VCaP (cell line): ENCODE data around the gene S1PR1.
"Not testable (repeated sequence)": the region's sequence is repeated elsewhere in the genome, so short reads cannot be mapped to it uniquely, and the experiment has no call there.

ENCODE experiments used
- H3K27ac ChIP-seq: fragments of 450-650 bp; 2 replicates; pipeline ENCODE4 v1.5.1; 2017
- CTCF ChIP-seq: fragments of 450-650 bp; conservative IDR thresholded peaks from 2 replicates; pipeline ENCODE4 v1.5.1; 2017; ENCODE audit warnings: mild to moderate bottlenecking, moderate library complexity

The S1PR1 gene

DNA sequence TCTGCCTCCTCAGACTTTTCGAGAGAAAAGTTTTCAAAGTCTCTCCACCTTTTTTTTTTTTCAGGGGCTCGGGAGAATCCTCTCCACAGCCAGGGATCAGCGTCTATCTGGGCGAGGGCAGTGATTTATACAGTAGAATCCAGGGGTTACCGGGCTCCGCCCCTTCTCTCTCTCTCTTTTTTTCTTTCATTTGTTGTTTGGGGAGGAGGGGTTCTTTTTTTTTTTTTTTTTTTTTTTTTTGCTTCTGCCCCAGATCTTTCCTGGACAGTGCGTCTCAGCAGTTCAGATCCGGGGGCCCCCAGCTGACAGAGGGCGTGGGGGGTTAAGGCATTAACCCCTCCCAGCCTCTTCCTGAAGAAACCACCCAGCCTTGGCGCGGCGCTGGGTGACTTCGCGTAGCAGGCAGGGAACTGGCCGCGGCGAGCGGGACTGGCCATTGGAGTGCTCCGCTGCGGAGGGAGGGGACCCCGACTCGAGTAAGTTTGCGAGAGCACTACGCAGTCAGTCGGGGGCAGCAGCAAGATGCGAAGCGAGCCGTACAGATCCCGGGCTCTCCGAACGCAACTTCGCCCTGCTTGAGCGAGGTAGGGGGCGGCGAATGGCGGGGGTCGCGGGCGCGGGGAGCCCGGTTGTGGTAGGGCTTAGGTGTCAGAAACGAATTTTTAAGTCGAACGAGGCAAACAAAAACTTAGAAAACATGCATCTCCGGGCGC is at the start of gene S1PR1:
TSS of gene S1PR1 (plus strand) at position 504 of the 713 bp plus-strand sequence. CDS start 1,966 bp downstream, outside the sequence.
- no peak for TF ChIP-seq CTCF
- no peak within 1 kb of the TSS for H3K27ac ChIP-seq

- no peak for TF ChIP-seq CTCF
- H3K27ac ChIP-seq: no peak overlapping the region
These were observed 49.5 kb upstream of the S1PR1 start for GRCh38 chr1:101187297-101187696.

- no peak overlapping the region for H3K27ac ChIP-seq
- no peak for TF ChIP-seq CTCF
These were observed 48.5 kb upstream of the S1PR1 start for GRCh38 chr1:101188331-101188730.

DNA sequence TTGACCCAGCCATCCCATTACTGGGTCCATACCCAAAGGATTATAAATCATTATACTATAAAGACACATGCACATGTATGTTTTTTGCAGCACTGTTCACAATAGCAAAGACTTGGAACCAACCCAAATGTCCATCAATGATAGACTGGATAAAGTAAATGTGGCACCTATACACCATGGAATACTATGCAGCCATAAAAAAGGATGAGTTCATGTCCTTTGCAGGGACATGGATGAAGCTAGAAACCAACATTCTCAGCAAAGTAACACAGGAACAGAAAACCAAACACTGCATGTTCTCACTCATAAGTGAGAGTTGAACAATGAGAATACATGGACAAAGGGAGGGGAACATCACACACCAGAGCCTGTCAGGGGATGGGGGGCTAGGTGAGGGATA is 47.9 kb upstream of the S1PR1 start:
- H3K27ac ChIP-seq: not testable (repeated sequence)

DNA sequence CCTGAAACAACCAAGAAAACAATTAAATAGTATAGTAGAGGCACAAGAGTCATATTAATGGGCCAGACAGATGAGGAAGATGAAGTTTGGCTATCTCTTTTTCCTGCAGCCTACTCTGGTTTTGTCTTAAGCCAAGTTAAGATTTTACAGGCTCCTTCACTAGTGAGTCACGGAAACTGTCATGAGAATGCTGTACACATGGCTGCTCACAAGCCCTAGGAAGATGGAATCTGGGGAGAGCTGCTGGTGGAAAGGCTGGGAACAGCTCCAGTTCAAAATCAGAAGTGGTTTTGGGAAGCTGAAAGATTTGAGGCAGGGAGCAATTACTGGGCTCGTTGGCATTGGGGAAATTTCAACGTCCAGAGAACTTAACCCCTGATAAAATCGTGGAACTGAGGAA is 46.4 kb upstream of the S1PR1 start:
- H3K27ac ChIP-seq: no peak overlapping the region

DNA sequence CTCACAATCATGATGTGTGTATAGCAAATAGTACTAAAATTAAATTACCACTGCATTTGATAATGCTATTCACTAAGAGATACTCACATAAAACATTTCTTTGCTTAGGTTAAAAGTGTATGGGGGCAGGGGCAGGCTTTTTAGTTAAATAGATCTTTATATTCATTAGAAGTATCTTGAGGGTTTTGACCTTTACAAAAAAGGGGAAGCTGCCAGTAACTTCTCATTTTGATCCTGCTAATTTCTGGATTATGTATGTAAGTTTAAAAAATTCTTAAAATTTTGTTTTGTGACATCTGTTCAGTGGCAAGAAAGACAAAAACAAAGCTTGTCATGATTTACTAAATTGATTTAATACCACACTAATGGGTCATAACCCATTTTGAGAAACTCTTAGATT is 45.8 kb upstream of the S1PR1 start:
- H3K27ac ChIP-seq: no peak overlapping the region
- TF ChIP-seq CTCF: no peak

More for the DNA sequence above, 46.4 kb upstream of the S1PR1 start:
- no peak for TF ChIP-seq CTCF

DNA sequence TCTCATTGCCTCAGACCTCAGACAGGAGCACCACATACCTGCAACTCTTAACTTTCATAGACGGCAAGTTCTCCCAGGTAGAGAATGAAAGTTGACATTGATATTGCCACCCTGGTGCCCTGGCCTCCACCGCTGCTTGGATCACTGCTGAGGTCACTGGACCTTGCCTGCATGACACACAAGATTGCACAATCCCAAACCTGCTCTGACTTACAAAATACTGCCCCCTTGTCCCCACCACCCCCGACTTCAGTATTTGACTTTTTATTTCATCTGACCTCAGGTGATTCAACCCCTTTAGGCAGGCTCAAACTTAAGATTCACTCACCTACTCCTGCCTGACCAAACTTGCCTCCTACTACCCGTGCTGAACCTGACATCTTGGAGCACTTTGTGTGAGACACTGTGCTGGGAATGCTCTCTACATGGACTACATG is 43.1 kb upstream of the S1PR1 start:
- TF ChIP-seq CTCF: no peak
- no peak overlapping the region for H3K27ac ChIP-seq

GRCh38 chr1:101194746-101195145 is 42.1 kb upstream of the S1PR1 start:
- no peak for TF ChIP-seq CTCF
- H3K27ac ChIP-seq: no peak overlapping the region
